T-helper 1 cell treated with Interleukin-12 subunit alpha and Interleukin-12 subunit beta and Interleukin-4 antibody, amounts not matched to agents 30 ng/mL and 1 ng/mL, for 36 hours (primary cell): ENCODE measurements around the gene USP3. TPM values are rescaled to one million over a fixed set of nuclear protein-coding genes. Genes with fewer than 3 reads are reported as not detected.

ENCODE experiments used
- intact Hi-C: fragments of 100-400 bp; cut with micrococcal nuclease; formaldehyde crosslinking; loops from one replicate; pipeline ENCODE4 v1.15.1; 2024
- total RNA-seq: library from RNA; stranded (reverse); gene quantifications from 2 replicates; pipeline ENCODE4 v1.2.3, GENCODE V29; 2022

USP3 gene
- total RNA-seq, 1 donor from 2014 or later: 63.5 TPM

- intact Hi-C loops: no loop called here
Measured at GRCh38 chr15:63636518-63637061, 132.2 kb downstream of the USP3 start.

DNA sequence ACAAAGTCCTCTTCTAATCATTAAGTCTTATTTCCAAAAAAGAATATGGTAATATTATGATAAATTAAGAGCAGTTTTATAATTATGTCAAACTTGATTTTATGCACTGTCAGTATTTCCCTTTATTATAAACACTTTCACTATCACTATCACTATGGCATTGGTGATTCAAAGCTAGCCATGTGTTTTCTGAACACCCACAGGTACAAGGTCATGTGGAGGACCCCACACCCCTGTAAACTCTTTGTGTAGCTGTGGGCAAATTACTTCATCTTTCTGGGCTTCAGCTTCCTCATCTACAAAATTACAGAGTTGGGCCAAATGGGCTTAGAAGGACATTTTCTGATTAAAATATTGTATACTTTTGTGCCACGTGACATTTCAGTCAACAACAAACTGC lies 134.4 kb downstream of the USP3 start:
- intact Hi-C loops: no loop called here

GRCh38 chr15:63640146-63640545 lies 135.8 kb downstream of the USP3 start:
- intact Hi-C loops: no loop called here

Other genes starting within 250 kb of the USP3 start
- 8.4 and 10.2 TPM in 2 replicates for gene APH1B, start 227.0 kb upstream of the USP3 start, total RNA-seq
- not detected in 2 replicates for gene CA12, start 122.7 kb upstream of the USP3 start, total RNA-seq
- gene FBXL22, start 92.8 kb downstream of the USP3 start, total RNA-seq: 0.47 and 1.1 TPM in 2 replicates